Nephron (organoid): ENCODE measurements around the gene TNIK.
A peak's percentile ranks its signal among the peaks of the same experiment; 100 is the strongest.

ENCODE experiments used
- H3K27ac Mint-ChIP-seq, 3 experiments: 2 replicates each; pipeline ENCODE4 v1.8.0; 2020; ENCODE audit warnings: mixed read lengths in 3 of 3, mild to moderate bottlenecking in 2 of 3, moderate library complexity in 1 of 3
- H3K27me3 Mint-ChIP-seq: 2 replicates; pipeline ENCODE4 v1.8.0; 2021; ENCODE audit warnings: low read depth, mild to moderate bottlenecking, moderate library complexity, mixed read lengths
- H3K36me3 Mint-ChIP-seq: 2 replicates; pipeline ENCODE4 v1.8.0; 2020; ENCODE audit warnings: low read depth, mixed read lengths
- H3K4me1 Mint-ChIP-seq: 2 replicates; pipeline ENCODE4 v1.8.0; 2020; ENCODE audit warnings: mixed read lengths
- H3K4me3 Mint-ChIP-seq, 3 experiments: 2 replicates each; pipeline ENCODE4 v1.8.0; 2020; ENCODE audit warnings: mild to moderate bottlenecking in 3 of 3, mixed read lengths in 3 of 3, moderate library complexity in 2 of 3
- H3K9me3 Mint-ChIP-seq: 2 replicates; pipeline ENCODE4 v1.8.0; 2020; ENCODE audit warnings: mixed read lengths
- TF ChIP-seq, protein P1 (sequence below), 3 experiments: fragments of 200-600 bp; sonication (generic); IDR thresholded peaks; one replicate each; pipeline ENCODE4 v1.5.0; 2021; ENCODE audit warnings: antibody characterized with exemption in 3 of 3; ENCODE audit not compliant: unreplicated experiment in 3 of 3

Gene TNIK

DNA sequence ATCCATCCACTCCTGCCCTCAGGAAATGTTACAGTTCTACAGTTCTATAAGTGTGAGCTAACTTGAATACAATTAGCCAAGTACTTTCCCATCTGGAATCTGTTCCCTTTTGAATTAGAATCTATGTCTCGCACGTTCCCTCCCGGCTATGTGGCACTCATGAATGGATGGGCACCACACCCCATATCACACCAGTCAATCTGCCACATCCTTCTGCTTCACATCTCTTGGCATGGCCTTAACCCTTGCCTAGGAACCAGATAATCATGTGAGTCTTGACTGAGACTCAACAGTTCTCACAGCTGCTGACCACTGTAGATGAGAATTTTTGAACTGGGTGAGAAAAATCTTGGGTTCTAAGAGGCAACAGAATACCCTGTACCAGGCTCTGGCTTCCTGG is 180.2 kb downstream of the TNIK start:
- H3K4me1 Mint-ChIP-seq: peaks cover 50% of the 10 kb centered on the region
- peaks cover 3% of the 10 kb centered on the region for H3K9me3 Mint-ChIP-seq

DNA sequence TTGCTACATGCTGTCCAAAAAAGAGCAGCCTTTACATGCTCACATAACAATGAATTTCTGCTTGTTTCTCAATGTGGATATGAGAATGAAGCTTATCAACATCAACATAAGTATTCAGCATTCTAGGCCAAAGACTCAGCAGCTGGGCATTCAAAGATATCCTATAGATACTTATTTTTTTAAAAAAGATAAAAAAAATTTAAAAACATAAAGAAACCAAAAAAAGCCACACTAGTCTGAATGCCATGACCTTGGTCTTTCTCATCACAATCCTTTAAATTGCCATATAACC is 182.0 kb downstream of the TNIK start:
- Mint-ChIP-seq H3K4me3 (no peak overlapping the region), H3K36me3 (no peaks in the 10 kb centered on the region), H3K27ac (no peak overlapping the region), H3K4me1 (peaks cover 40% of the 10 kb centered on the region), H3K27me3 (no peaks in the 10 kb centered on the region), H3K9me3 (peaks cover 5% of the 10 kb centered on the region)
- TF ChIP-seq, protein P1, sequence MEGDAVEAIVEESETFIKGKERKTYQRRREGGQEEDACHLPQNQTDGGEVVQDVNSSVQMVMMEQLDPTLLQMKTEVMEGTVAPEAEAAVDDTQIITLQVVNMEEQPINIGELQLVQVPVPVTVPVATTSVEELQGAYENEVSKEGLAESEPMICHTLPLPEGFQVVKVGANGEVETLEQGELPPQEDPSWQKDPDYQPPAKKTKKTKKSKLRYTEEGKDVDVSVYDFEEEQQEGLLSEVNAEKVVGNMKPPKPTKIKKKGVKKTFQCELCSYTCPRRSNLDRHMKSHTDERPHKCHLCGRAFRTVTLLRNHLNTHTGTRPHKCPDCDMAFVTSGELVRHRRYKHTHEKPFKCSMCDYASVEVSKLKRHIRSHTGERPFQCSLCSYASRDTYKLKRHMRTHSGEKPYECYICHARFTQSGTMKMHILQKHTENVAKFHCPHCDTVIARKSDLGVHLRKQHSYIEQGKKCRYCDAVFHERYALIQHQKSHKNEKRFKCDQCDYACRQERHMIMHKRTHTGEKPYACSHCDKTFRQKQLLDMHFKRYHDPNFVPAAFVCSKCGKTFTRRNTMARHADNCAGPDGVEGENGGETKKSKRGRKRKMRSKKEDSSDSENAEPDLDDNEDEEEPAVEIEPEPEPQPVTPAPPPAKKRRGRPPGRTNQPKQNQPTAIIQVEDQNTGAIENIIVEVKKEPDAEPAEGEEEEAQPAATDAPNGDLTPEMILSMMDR (IDR thresholded peaks at IDR 0.05; ENCODE audit: unreplicated experiment in 3 of 3): no peak

More for the DNA sequence above, 180.2 kb downstream of the TNIK start:
- Mint-ChIP-seq H3K27ac (no peak overlapping the region), H3K27me3 (no peaks in the 10 kb centered on the region), H3K4me3 (no peak overlapping the region), H3K36me3 (no peaks in the 10 kb centered on the region)
- TF ChIP-seq, protein P1 (IDR thresholded peaks at IDR 0.05; ENCODE audit: unreplicated experiment in 3 of 3): no peak

DNA sequence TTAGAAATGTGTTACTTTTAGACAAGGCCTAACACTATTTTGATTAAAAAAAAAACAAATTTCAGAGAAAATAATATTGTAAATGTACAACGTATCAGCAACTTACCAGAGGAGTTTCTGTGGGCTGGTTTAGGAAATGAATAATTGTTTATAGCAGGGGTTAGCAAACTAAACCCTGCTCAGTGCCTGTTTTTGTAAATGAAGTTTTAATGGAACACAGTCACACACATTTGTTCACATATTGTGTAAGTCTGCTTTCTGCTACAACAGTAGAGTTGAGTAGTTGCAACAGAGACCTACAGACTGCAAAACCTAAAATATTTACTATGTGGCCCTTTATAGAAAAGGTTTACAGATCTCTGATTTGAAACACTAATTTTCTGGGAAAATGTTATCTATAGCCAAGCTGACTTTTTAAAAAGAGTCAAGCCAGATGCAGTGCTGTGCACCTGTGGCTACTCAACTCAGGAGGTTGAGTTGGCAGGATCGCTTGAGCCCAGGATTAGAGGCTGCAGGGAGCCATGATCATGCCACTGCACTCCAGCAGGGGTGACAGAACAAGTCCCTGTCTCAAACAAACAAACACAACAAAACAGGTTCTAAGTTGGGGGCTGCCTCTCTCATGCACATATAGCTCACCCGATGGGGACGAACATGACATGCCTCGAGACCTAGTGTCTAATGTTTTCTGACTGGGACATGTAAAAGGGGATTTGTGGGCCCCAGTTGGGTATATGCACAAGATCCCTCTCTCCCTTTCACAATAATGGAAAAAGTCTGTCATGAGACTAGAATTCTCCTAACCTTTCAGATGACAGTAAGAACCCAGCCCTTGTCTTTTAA is 182.5 kb downstream of the TNIK start:
- Mint-ChIP-seq H3K9me3 (peaks cover 5% of the 10 kb centered on the region), H3K27me3 (no peaks in the 10 kb centered on the region), H3K27ac (peak overlapping the region in 1 of 3 experiments; percentile 11), H3K4me3 (no peak overlapping the region), H3K36me3 (no peaks in the 10 kb centered on the region), H3K4me1 (peaks cover 35% of the 10 kb centered on the region)
- TF ChIP-seq, protein P1 (IDR thresholded peaks at IDR 0.05; ENCODE audit: unreplicated experiment in 3 of 3): no peak

DNA sequence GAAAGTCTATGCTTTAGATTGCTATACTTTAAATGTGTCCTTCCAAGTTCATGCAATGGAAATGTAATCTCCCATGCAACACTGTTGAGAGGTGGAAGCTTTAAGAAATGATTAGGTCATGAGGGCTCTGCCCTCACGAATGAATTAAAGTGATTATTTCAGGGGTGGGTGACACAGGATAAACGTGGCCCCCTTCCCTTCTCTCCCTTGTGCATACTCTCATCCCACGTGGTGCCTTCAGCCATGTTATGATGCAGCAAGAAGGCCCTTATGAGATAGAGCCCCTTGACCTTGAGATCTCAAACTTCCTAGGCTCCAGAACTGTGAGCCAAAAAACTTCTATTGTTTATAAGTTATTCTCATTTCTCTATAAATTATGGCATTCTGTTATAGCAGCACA is 183.3 kb downstream of the TNIK start:
- Mint-ChIP-seq H3K4me3 (no peak overlapping the region), H3K4me1 (peaks cover 28% of the 10 kb centered on the region), H3K9me3 (peaks cover 7% of the 10 kb centered on the region), H3K36me3 (no peaks in the 10 kb centered on the region), H3K27me3 (no peaks in the 10 kb centered on the region), H3K27ac (peak overlapping the region in 1 of 3 experiments; percentile 11)
- TF ChIP-seq, protein P1 (IDR thresholded peaks at IDR 0.05; ENCODE audit: unreplicated experiment in 3 of 3): no peak

DNA sequence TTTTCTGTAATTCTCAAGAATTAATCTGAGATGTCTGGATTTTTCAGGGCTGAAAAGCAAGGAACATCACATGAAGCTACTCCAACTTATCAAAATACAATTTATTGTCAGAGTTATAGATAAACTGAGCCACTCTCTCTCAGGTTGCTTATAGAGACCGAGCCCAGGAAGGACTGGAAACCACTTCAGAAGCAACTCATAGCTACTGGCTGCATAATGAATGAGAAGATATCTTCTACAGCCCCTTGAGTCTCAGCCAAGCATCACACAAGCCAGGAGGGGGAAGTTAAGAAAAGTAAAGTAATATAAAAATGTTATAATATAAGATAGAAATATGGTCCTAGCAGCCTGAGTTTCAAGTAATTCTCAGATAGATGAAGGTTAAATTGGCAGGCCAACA is 186.0 kb downstream of the TNIK start:
- peak overlapping the region in 1 of 3 experiments; percentile 56 for H3K27ac Mint-ChIP-seq
- H3K4me3 Mint-ChIP-seq: no peak overlapping the region
- H3K4me1 Mint-ChIP-seq: peaks cover 34% of the 10 kb centered on the region
- TF ChIP-seq, protein P1 (IDR thresholded peaks at IDR 0.05; ENCODE audit: unreplicated experiment in 3 of 3): no peak
- no peaks in the 10 kb centered on the region for H3K27me3 Mint-ChIP-seq
- H3K36me3 Mint-ChIP-seq: no peaks in the 10 kb centered on the region
- H3K9me3 Mint-ChIP-seq: peaks cover 7% of the 10 kb centered on the region

DNA sequence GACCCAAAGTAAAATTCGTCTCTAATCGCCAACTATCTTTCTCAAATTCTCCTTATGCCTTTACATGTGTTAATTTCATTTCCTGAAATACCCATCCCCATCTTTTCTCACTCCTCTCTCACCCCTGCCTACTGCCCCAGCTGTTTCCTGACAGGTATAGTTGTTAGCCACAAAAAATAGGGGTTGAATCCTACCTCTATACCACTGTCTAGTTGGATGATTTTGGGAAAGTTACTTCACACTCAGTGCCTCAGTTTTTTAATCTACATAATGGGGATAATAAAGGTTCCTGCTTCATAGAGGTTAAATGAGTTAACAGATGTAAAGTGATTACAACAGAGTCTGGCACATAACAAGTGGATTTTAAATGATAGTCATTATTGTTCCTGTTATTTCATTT is 189.7 kb downstream of the TNIK start:
- peak overlapping the region in 1 of 3 experiments; percentile 41 for H3K27ac Mint-ChIP-seq
- TF ChIP-seq, protein P1 (IDR thresholded peaks at IDR 0.05; ENCODE audit: unreplicated experiment in 3 of 3): no peak
- no peak overlapping the region for H3K4me3 Mint-ChIP-seq
- H3K36me3 Mint-ChIP-seq: no peaks in the 10 kb centered on the region
- no peaks in the 10 kb centered on the region for H3K27me3 Mint-ChIP-seq
- peaks cover 58% of the 10 kb centered on the region for H3K4me1 Mint-ChIP-seq
- H3K9me3 Mint-ChIP-seq: peaks cover 7% of the 10 kb centered on the region
